ENCODE data around the gene CCL18. TPM values are rescaled to one million over a fixed set of nuclear protein-coding genes. Genes with fewer than 3 reads are reported as not detected.
A peak's percentile ranks its signal among the peaks of the same experiment; 100 is the strongest.

CCL18 gene
- total and polyA plus RNA-seq, 2 of the 4 experiments (the other 2 are of a cell fraction): not detected

DNA sequence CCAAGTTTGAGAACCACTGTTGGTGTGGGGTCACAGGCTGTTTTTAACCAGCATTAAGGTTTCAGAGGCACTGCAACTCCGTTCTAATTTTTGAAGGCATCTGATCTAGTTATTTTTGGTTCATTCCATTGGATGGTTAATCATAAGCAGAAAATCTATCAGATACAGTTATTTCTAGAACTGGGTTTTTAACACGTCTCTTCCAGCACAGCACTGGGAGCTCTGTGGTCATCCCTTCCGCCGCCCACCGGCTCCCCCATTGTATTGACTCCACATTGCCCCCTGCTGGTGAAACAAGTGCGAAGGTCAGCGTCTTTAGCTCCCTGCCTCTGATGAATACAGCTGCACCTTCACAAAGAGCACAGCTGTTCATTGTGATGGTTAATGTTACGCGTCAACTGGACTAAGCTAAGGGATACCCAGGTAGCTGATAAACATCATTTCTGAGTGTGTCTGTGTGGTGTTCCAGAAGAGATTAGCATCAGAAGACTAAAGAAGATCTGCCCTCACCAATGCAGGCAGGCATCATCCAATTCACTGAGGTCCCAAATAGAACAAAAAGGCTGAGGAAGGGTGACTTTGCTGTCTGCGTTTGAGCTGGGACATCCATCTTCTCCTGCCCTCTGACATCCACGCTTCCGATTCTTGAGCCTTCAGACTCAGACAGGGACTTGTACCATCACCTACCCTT lies 8.5 kb downstream of the CCL18 start:
- H3K4me1 ChIP-seq (ENCODE audit: control insufficient read depth, insufficient read depth, low read length): no peaks in the 10 kb centered on the region
- no peaks in the 10 kb centered on the region for H3K36me3 ChIP-seq (ENCODE audit: control insufficient read depth, insufficient read depth, low read length)
- in situ Hi-C loops (cut with MboI; ENCODE audit: low sequenced_read_pairs): no loop called here
- no peak overlapping the region for H3K14ac ChIP-seq (replicated peaks; ENCODE audit: low read depth, low read length)
- no peak overlapping the region for H2AK5ac ChIP-seq (ENCODE audit: low read depth, low read length)
- H3K27me3 ChIP-seq (ENCODE audit: control insufficient read depth, insufficient read depth, low read length): peaks cover 1% of the 10 kb centered on the region; the same call in 1 of the 2 replicates
- H3K79me1 ChIP-seq (ENCODE audit: low read depth in 1 of 2, low read length in 2 of 2): no peaks in the 10 kb centered on the region
- no peak overlapping the region for H3K4me3 ChIP-seq (ENCODE audit: insufficient read depth, low read depth, low read length)
- no peak overlapping the region for H4K5ac ChIP-seq (ENCODE audit: low read depth, low read length)
- TF ChIP-seq MAFK (IDR thresholded peaks at IDR 0.05; ENCODE audit: low read depth, low read length) (no peak), MAZ (IDR thresholded peaks at IDR 0.05; ENCODE audit: borderline replicate concordance, low read depth, low read length) (no peak), RCOR1 (IDR thresholded peaks at IDR 0.05; ENCODE audit: insufficient replicate concordance, low read length) (no peak), RAD21 (IDR thresholded peaks at IDR 0.05; ENCODE audit: low read length) (peak; percentile 31), FOS (IDR thresholded peaks at IDR 0.05; ENCODE audit: low read depth, low read length) (no peak), SMC3 (IDR thresholded peaks at IDR 0.05; ENCODE audit: low read depth, low read length) (peak; percentile 36)
- TF ChIP-seq, protein P1, sequence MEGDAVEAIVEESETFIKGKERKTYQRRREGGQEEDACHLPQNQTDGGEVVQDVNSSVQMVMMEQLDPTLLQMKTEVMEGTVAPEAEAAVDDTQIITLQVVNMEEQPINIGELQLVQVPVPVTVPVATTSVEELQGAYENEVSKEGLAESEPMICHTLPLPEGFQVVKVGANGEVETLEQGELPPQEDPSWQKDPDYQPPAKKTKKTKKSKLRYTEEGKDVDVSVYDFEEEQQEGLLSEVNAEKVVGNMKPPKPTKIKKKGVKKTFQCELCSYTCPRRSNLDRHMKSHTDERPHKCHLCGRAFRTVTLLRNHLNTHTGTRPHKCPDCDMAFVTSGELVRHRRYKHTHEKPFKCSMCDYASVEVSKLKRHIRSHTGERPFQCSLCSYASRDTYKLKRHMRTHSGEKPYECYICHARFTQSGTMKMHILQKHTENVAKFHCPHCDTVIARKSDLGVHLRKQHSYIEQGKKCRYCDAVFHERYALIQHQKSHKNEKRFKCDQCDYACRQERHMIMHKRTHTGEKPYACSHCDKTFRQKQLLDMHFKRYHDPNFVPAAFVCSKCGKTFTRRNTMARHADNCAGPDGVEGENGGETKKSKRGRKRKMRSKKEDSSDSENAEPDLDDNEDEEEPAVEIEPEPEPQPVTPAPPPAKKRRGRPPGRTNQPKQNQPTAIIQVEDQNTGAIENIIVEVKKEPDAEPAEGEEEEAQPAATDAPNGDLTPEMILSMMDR (conservative IDR thresholded peaks at IDR 0.05; ENCODE audit: low read depth, low read length): peak; percentile 48
- no TSS peak for BruUV-seq (replicated peaks)
- no peak overlapping the region for H3K4ac ChIP-seq (ENCODE audit: low read depth, low read length)
- DNase-seq: peak; percentile 10
- H4K8ac ChIP-seq (ENCODE audit: low read depth in 2 of 2, low read length in 2 of 2): no peak overlapping the region
- ChIA-PET CTCF (interaction anchor here (0.6 to 1.5 kb wide), 10 partner anchors 14 to 1125 kb away, joined by 3 to 7 read pairs (median 3); no protein-coding TSS in a partner anchor), POLR2A (ENCODE audit: unreplicated experiment) (no interaction called here)
- no peak overlapping the region for H3K27ac ChIP-seq (ENCODE audit: insufficient read depth, low read length)
- no peak overlapping the region for H2BK5ac ChIP-seq (ENCODE audit: low read depth, low read length, poor library complexity, severe bottlenecking)
- H2AK9ac ChIP-seq (replicated peaks; ENCODE audit: low read depth, low read length, poor library complexity): no peak overlapping the region
- H3K23ac ChIP-seq (ENCODE audit: low read depth, low read length): no peak overlapping the region
- no peak overlapping the region for H3K18ac ChIP-seq (ENCODE audit: low read depth, low read length)
- H2BK120ac ChIP-seq (ENCODE audit: low read depth, low read length): no peak overlapping the region
- 63% methylated on average over 2 of the region's 12 CpGs; no CpG with 5 or more reads in 1 of the 2 experiments for WGBS, 2 experiments (ENCODE audit: extremely low coverage in 2 of 2, insufficient read length in 1 of 2)
- peak; percentile 79 for ATAC-seq (ENCODE audit: low read depth)
- intact Hi-C loops (cut with micrococcal nuclease): loop anchor here (1.0 kb wide), 1 partner anchor 103 kb away; no protein-coding TSS in a partner anchor
- H3K9me3 ChIP-seq (ENCODE audit: control insufficient read depth, insufficient read depth, low read length): no peaks in the 10 kb centered on the region
- no peak overlapping the region for H4K91ac ChIP-seq (ENCODE audit: insufficient read depth, low read depth, low read length)
- no peak overlapping the region for H2AFZ ChIP-seq (replicated peaks; ENCODE audit: low read length, poor library complexity)
- H4K20me1 ChIP-seq (ENCODE audit: insufficient read depth, low read length): no peaks in the 10 kb centered on the region
- no peak overlapping the region for H3K56ac ChIP-seq (ENCODE audit: extremely low read depth, insufficient read depth, low read length)
- no peak overlapping the region for H2BK20ac ChIP-seq (ENCODE audit: low read depth, low read length)
- dilution Hi-C loops (cut with HindIII; ENCODE audit: low sequenced_read_pairs, unreplicated experiment): no loop called here
- no peak overlapping the region for H2BK15ac ChIP-seq (ENCODE audit: low read depth, low read length)
- no peak overlapping the region for H3K4me2 ChIP-seq (ENCODE audit: low read depth, low read length)
- no peaks in the 10 kb centered on the region for H3K9me1 ChIP-seq (ENCODE audit: insufficient read depth, low read length)
- H3K9ac ChIP-seq (ENCODE audit: low read depth, low read length): no peak overlapping the region
